Activated T-cell treated with anti-CD3 and anti-CD28 coated beads, Interleukin-2, amount 50 U/mL, for 48 hours (primary cell): ENCODE data around the gene VGLL4.

Experiments
- DNase-seq, 2 experiments: peaks; one replicate each; pipeline ENCODE4 v3.0.0-alpha.2; 2020

The VGLL4 gene

GRCh38 chr3:11546657-11547302 is 96.9 kb downstream of the VGLL4 start:
- DNase-seq = no peak

GRCh38 chr3:11545186-11545851 is 98.4 kb downstream of the VGLL4 start:
- DNase-seq = no peak

GRCh38 chr3:11544412-11545181 is 99.1 kb downstream of the VGLL4 start:
- DNase-seq = no peak

GRCh38 chr3:11543948-11544387 is 99.7 kb downstream of the VGLL4 start:
- DNase-seq = no peak

- no peak for DNase-seq
Measured at GRCh38 chr3:11543141-11543947, 100.4 kb downstream of the VGLL4 start.

- DNase-seq = no peak
Measured at GRCh38 chr3:11542551-11542950, 101.2 kb downstream of the VGLL4 start.

GRCh38 chr3:11541321-11542303 is 102.1 kb downstream of the VGLL4 start:
- DNase-seq = no peak

- no peak for DNase-seq
Measured at GRCh38 chr3:11539677-11540076, 104.0 kb downstream of the VGLL4 start.

- DNase-seq = no peak
Measured at GRCh38 chr3:11539218-11539617, 104.5 kb downstream of the VGLL4 start.

GRCh38 chr3:11538581-11538980 is 105.1 kb downstream of the VGLL4 start:
- DNase-seq = no peak

GRCh38 chr3:11536936-11537612 is 106.6 kb downstream of the VGLL4 start:
- DNase-seq = no peak

- DNase-seq = no peak
Measured at GRCh38 chr3:11536132-11536935, 107.4 kb downstream of the VGLL4 start.

- no peak for DNase-seq
Measured at GRCh38 chr3:11535243-11535960, 108.3 kb downstream of the VGLL4 start.

GRCh38 chr3:11534793-11535101 is 109.0 kb downstream of the VGLL4 start:
- no peak for DNase-seq

- DNase-seq = no peak
Measured at GRCh38 chr3:11534011-11534792, 109.5 kb downstream of the VGLL4 start.

- DNase-seq = no peak
Measured at GRCh38 chr3:11532931-11533391, 110.8 kb downstream of the VGLL4 start.

GRCh38 chr3:11530153-11530721 is 113.5 kb downstream of the VGLL4 start:
- DNase-seq = no peak

- no peak for DNase-seq
Measured at GRCh38 chr3:11529281-11529680, 114.4 kb downstream of the VGLL4 start.
